Subcutaneous adipose tissue (tissue), 4 donors: Measurements from ENCODE around the gene MAML3. TPM values are rescaled to one million over a fixed set of nuclear protein-coding genes. Genes with fewer than 3 reads are reported as not detected.

Experiments
- total RNA-seq, 4 donors: library from RNA; depleted of rRNA; stranded (reverse); fragments of >200 nt; gene quantifications; one replicate each; pipeline ENCODE4 v1.1.0, GENCODE V29; 2016
- TF ChIP-seq, protein P1 (sequence below): fragments of 450-650 bp; IDR thresholded peaks from one replicate; pipeline ENCODE4 v1.5.1; 2016; ENCODE audit warnings: low read depth, mild to moderate bottlenecking, control low read depth, antibody characterized with exemption, moderate library complexity

MAML3 gene
- total RNA-seq, 4 donors from 2014 or later, result 3.5 to 11.1 (median 9.1) TPM

DNA sequence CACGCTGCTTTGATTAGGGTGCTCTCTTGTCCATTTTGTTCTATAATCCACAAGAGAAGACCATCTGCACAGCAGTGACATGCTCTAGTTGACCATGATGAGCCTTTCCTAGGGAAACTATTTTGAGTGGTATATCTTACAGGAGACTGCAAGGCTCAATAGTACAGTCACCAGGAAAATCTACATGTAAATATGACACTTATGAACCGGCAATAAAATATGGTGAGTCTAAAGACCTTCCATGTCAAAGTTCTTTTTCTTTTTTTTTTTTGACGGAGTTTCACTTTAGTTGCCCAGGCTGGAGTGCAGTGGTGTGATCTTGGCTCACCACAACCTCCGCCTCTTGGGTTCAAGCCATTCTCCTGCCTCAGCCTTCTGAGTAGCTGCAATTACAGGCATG lies 384.6 kb downstream of the MAML3 start:
- TF ChIP-seq, protein P1, sequence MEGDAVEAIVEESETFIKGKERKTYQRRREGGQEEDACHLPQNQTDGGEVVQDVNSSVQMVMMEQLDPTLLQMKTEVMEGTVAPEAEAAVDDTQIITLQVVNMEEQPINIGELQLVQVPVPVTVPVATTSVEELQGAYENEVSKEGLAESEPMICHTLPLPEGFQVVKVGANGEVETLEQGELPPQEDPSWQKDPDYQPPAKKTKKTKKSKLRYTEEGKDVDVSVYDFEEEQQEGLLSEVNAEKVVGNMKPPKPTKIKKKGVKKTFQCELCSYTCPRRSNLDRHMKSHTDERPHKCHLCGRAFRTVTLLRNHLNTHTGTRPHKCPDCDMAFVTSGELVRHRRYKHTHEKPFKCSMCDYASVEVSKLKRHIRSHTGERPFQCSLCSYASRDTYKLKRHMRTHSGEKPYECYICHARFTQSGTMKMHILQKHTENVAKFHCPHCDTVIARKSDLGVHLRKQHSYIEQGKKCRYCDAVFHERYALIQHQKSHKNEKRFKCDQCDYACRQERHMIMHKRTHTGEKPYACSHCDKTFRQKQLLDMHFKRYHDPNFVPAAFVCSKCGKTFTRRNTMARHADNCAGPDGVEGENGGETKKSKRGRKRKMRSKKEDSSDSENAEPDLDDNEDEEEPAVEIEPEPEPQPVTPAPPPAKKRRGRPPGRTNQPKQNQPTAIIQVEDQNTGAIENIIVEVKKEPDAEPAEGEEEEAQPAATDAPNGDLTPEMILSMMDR, result no peak

- TF ChIP-seq, protein P1, result no peak
Measured at GRCh38 chr4:139768896-139769295, 385.1 kb downstream of the MAML3 start.

GRCh38 chr4:139768366-139768765 lies 385.6 kb downstream of the MAML3 start:
- TF ChIP-seq, protein P1, result no peak

DNA sequence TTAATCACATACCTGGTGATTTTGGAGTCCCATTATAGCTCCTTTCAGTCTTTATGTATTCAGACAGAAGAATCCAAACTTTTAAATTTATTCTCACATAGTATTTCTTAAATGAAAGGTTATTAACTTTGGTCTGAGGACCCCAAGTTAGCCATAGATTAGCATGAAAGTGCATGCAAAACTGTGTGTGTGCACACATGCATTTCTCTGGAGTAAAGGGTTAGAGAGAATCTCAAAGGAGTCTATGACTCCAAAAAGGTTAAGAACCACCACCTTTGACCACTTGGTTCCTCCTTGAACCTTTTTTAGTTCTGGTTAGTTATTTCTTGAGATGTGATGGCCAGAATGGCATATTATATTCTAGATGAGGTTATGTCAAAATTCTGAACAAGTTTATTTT lies 386.4 kb downstream of the MAML3 start:
- TF ChIP-seq, protein P1, result no peak

GRCh38 chr4:139767168-139767567 lies 386.8 kb downstream of the MAML3 start:
- TF ChIP-seq, protein P1, result no peak

GRCh38 chr4:139764686-139765310 lies 389.2 kb downstream of the MAML3 start:
- TF ChIP-seq, protein P1, result no peak

GRCh38 chr4:139764182-139764581 lies 389.8 kb downstream of the MAML3 start:
- TF ChIP-seq, protein P1, result no peak
